ENCODE results near the gene C5AR1.

C5AR1 gene

GRCh38 chr19:47370045-47370611 is 60.5 kb downstream of the C5AR1 start:
- no peak for TF ChIP-seq USF1 (IDR thresholded peaks at IDR 0.05)

DNA sequence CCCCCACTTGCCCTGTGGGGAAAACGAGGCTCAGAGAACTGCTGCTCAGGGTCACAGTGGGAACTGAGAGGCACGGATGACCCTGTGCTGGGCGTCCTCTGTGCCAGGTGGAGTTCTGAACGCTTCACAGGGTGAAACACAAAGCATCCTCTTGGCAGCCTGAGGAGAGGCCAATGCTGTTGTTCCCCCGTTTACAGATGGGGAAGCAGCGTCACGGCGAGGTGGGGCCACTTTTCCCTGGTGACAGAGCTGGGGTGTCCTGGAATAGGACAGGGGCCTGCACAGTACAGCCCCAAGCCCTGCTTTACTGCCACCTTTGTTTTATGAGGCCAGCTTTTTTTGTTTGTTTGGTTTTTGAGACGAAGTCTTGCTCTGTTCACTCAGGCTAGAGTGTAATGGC is 61.6 kb downstream of the C5AR1 start:
- TF ChIP-seq TCF12 (IDR thresholded peaks at IDR 0.05; ENCODE audit: low read depth): no peak
- TF ChIP-seq TEAD4 (IDR thresholded peaks at IDR 0.05): no peak
- no peak for TF ChIP-seq CREB1 (IDR thresholded peaks at IDR 0.05; ENCODE audit: low read depth)
- TF ChIP-seq TAF1 (IDR thresholded peaks at IDR 0.05; ENCODE audit: low read depth): no peak
- no peak for TF ChIP-seq ZBTB7A (IDR thresholded peaks at IDR 0.05; ENCODE audit: low read depth)
- TF ChIP-seq REST (IDR thresholded peaks at IDR 0.05; ENCODE audit: low read depth): no peak
- no peak for TF ChIP-seq USF1 (IDR thresholded peaks at IDR 0.05)
- TF ChIP-seq NFIC (IDR thresholded peaks at IDR 0.05): no peak
- no peak for TF ChIP-seq YY1 (IDR thresholded peaks at IDR 0.05; ENCODE audit: low read depth)
- TF ChIP-seq RAD21 (IDR thresholded peaks at IDR 0.05; ENCODE audit: low read depth): no peak
- TF ChIP-seq, protein P1, sequence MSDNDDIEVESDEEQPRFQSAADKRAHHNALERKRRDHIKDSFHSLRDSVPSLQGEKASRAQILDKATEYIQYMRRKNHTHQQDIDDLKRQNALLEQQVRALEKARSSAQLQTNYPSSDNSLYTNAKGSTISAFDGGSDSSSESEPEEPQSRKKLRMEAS (IDR thresholded peaks at IDR 0.05): no peak
- TF ChIP-seq FOXM1 (IDR thresholded peaks at IDR 0.05; ENCODE audit: borderline replicate concordance, low read depth): no peak
- no peak for TF ChIP-seq EGR1 (IDR thresholded peaks at IDR 0.05)
- TF ChIP-seq CEBPB (IDR thresholded peaks at IDR 0.05): no peak
- TF ChIP-seq EP300 (IDR thresholded peaks at IDR 0.05; ENCODE audit: borderline replicate concordance): no peak
